Keratinocyte (primary cell): ENCODE data around the gene CFAP43.

ENCODE experiments used
- EZH2 ChIP-seq: IDR thresholded peaks from one replicate; pipeline ENCODE4 v1.6.1; 2012; ENCODE audit warnings: inconsistent platforms, mild to moderate bottlenecking, low read length, moderate library complexity
- TF ChIP-seq, protein P1 (sequence below), 3 experiments: IDR thresholded peaks in 1 of 3; conservative IDR thresholded peaks in 1 of 3; optimal IDR thresholded peaks in 1 of 3; 2 replicates in 2 of 3; 3 replicates in 1 of 3; pipeline versions ENCODE3 to v1.5.1; 2011; ENCODE audit warnings: low read length in 3 of 3, mild to moderate bottlenecking in 3 of 3, moderate library complexity in 2 of 3, control low read depth in 1 of 3, inconsistent platforms in 1 of 3; ENCODE audit not compliant: insufficient read depth in 2 of 3; ENCODE audit errors: extremely low read depth in 1 of 3

DNA sequence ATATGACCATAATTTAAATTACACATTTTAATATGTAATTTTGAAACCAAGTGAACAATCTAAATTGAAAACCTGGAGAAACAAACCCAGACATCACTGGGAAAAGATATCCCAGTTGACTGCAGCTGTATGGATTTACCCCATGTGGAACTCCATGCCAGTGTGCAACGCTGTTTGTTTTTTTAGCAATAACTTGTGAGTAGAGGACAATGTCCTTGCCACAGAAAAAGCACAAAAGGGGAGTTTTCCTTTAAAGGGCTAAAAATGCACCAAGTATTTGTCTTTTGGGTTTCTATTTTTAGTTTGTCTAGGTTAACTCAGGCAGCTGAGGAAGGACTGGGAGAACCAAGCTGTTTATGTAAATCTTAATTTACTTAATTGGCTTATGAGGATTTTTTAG, 131.4 kb downstream of the CFAP43 start:
- TF ChIP-seq, protein P1, sequence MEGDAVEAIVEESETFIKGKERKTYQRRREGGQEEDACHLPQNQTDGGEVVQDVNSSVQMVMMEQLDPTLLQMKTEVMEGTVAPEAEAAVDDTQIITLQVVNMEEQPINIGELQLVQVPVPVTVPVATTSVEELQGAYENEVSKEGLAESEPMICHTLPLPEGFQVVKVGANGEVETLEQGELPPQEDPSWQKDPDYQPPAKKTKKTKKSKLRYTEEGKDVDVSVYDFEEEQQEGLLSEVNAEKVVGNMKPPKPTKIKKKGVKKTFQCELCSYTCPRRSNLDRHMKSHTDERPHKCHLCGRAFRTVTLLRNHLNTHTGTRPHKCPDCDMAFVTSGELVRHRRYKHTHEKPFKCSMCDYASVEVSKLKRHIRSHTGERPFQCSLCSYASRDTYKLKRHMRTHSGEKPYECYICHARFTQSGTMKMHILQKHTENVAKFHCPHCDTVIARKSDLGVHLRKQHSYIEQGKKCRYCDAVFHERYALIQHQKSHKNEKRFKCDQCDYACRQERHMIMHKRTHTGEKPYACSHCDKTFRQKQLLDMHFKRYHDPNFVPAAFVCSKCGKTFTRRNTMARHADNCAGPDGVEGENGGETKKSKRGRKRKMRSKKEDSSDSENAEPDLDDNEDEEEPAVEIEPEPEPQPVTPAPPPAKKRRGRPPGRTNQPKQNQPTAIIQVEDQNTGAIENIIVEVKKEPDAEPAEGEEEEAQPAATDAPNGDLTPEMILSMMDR (optimal IDR thresholded peaks at IDR 0.05 in 1 of 3, IDR thresholded peaks at IDR 0.05 in 1 of 3, conservative IDR thresholded peaks at IDR 0.05 in 1 of 3; ENCODE audit: extremely low read depth in 1 of 3, insufficient read depth in 2 of 3, low read length in 3 of 3) = no peak
- no peak for TF ChIP-seq EZH2
